ENCODE data around the gene PTPN13.

DNA sequence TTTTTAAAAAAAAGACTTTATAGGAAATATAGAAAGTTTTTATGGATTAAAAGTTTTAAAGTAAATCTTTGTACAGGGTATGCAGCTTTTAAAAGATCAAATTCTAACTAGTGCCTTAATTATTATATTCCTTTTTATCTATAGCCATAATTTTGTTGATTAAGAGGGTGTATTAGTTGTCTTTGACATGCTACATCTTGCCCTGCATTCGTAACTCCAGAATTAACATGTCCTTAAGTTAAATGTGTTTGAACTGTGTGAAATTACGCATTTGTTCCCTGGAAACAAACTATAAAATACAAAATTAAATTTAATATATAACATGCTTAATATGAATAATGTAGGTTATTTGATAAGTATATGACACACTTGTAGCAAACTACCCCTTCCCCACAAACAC, 66.3 kb downstream of the PTPN13 start:
- TF ChIP-seq, protein P1, sequence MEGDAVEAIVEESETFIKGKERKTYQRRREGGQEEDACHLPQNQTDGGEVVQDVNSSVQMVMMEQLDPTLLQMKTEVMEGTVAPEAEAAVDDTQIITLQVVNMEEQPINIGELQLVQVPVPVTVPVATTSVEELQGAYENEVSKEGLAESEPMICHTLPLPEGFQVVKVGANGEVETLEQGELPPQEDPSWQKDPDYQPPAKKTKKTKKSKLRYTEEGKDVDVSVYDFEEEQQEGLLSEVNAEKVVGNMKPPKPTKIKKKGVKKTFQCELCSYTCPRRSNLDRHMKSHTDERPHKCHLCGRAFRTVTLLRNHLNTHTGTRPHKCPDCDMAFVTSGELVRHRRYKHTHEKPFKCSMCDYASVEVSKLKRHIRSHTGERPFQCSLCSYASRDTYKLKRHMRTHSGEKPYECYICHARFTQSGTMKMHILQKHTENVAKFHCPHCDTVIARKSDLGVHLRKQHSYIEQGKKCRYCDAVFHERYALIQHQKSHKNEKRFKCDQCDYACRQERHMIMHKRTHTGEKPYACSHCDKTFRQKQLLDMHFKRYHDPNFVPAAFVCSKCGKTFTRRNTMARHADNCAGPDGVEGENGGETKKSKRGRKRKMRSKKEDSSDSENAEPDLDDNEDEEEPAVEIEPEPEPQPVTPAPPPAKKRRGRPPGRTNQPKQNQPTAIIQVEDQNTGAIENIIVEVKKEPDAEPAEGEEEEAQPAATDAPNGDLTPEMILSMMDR (IDR thresholded peaks at IDR 0.05), result no peak
- TF ChIP-seq POLR2AphosphoS5 (IDR thresholded peaks at IDR 0.05) (no peak), POLR2A (IDR thresholded peaks at IDR 0.05) (no peak), EP300 (IDR thresholded peaks at IDR 0.05) (no peak)
